HAP-1 (cell line): ENCODE results near the gene MESD.

Experiments
- DNase-seq, 2 experiments: peaks; one replicate each; pipeline ENCODE4 v3.0.0-alpha.2; 2016 to 2020; ENCODE audit warnings: low spot score in 2 of 2
- H3K27me3 ChIP-seq: fragments of 250-450 bp; sonication (Bioruptor Pico); 2 replicates; pipeline ENCODE4 v1.5.1; 2020; ENCODE audit warnings: low read depth, mild to moderate bottlenecking, moderate library complexity
- H3K36me3 ChIP-seq: fragments of 250-450 bp; sonication (Bioruptor Pico); replicated peaks from 2 replicates; pipeline ENCODE4 v1.5.1; 2020; ENCODE audit warnings: mild to moderate bottlenecking
- H3K4me1 ChIP-seq: fragments of 250-450 bp; sonication (Bioruptor Pico); 2 replicates; pipeline ENCODE4 v1.5.1; 2020; ENCODE audit warnings: mild to moderate bottlenecking
- H3K4me3 ChIP-seq: fragments of 250-450 bp; sonication (Bioruptor Pico); 2 replicates; pipeline ENCODE4 v1.5.1; 2020; ENCODE audit warnings: mild to moderate bottlenecking, moderate library complexity
- H3K9me3 ChIP-seq: fragments of 250-450 bp; sonication (Bioruptor Pico); 2 replicates; pipeline ENCODE4 v1.5.1; 2020; ENCODE audit warnings: mild to moderate bottlenecking, moderate library complexity
- in situ Hi-C: fragments of 300-500 bp; cut with MboI; formaldehyde crosslinking; loops from 3 replicates; pipeline ENCODE4 v1.14.3; 2020; ENCODE audit warnings: low sequenced_read_pairs, inconsistent platforms, mixed read lengths

MESD gene

DNA sequence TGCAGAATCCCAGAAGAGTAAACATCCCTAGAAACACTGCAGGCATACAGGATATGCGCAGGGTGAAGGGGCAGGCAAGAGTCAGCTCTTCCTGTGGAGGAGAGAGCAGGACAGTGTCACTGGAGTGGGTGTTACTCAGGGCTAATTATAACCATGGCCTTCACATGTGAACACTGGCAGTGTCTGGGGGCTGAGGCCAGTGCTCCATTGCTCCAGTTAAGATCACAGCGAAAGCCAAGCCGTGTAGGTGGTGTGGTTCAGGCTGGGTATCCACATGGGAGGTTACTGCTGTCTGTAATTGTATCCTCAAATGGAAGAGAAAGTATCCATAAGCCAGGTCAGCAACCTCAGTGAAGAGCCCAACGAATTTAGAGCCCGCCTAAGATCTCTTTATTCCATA is 84.6 kb downstream of the MESD start:
- Histone ChIP-seq H3K4me1 (no peaks in the 10 kb centered on the region), H3K4me3 (no peak overlapping the region), H3K9me3 (peaks cover 2% of the 10 kb centered on the region), H3K36me3 (no peaks in the 10 kb centered on the region), H3K27me3 (peaks cover 3% of the 10 kb centered on the region)
- in situ Hi-C loops, result no loop called here
- no peak for DNase-seq

GRCh38 chr15:80902298-80902801 is 87.3 kb downstream of the MESD start:
- Histone ChIP-seq H3K36me3 (no peaks in the 10 kb centered on the region), H3K9me3 (peaks cover 2% of the 10 kb centered on the region; the same call in 1 of the 2 replicates), H3K4me3 (no peak overlapping the region), H3K27me3 (no peaks in the 10 kb centered on the region; the same call in none of the 2 replicates), H3K4me1 (no peaks in the 10 kb centered on the region)
- in situ Hi-C loops, result no loop called here
- DNase-seq, result no peak

- no peak for DNase-seq
- in situ Hi-C loops, result no loop called here
- no peaks in the 10 kb centered on the region for H3K27me3 ChIP-seq
- H3K4me1 ChIP-seq, result no peaks in the 10 kb centered on the region
- H3K9me3 ChIP-seq, result peaks cover 9% of the 10 kb centered on the region
- no peak overlapping the region for H3K4me3 ChIP-seq
- no peaks in the 10 kb centered on the region for H3K36me3 ChIP-seq
Observed at GRCh38 chr15:80898040-80898439, 91.6 kb downstream of the MESD start.
